GM12878 (cell line): ENCODE data around the gene PLAGL1. TPM values are rescaled to one million over a fixed set of nuclear protein-coding genes. Genes with fewer than 3 reads are reported as not detected.

Experiments used
- ATAC-seq: fragments of 200-7000 bp; cut with Tn5 transposase; 3 replicates; pipeline ENCODE4 v1.9.1; 2020; ENCODE audit warnings: mild to moderate bottlenecking, moderate library complexity
- BruUV-seq: library from RNA; stranded (reverse); fragments of 400-500 nt; replicated peaks from 2 replicates; lab custom pipeline; 2021; lab: Mats Ljungman, UMichigan
- CTCF ChIA-PET: fragments of 300-600 bp; sonication (Branson Sonifier 250); formaldehyde crosslinking; extraction: SDS; loops from one replicate; lab custom pipeline; 2021; ENCODE audit warnings: inconsistent platforms; lab: Yijun Ruan, JAX
- POLR2A ChIA-PET: fragments of 350-600 bp; formaldehyde crosslinking; extraction: SDS; loops from one replicate; lab custom pipeline; 2021; ENCODE audit warnings: inconsistent platforms; lab: Charles Lee
- RAD21 ChIA-PET: fragments of 300-600 bp; sonication (Branson Sonifier 250); formaldehyde crosslinking; loops from one replicate; lab custom pipeline; 2023; ENCODE audit warnings: antibody characterized with exemption; ENCODE audit not compliant: unreplicated experiment; lab: Charles Lee
- SMC1A ChIA-PET: fragments of 300-600 bp; sonication (Branson Sonifier 250); formaldehyde crosslinking; loops from one replicate; lab custom pipeline; 2023; ENCODE audit not compliant: unreplicated experiment, uncharacterized antibody; lab: Charles Lee
- DNase-seq: peaks from one replicate; pipeline ENCODE4 v3.0.0-alpha.2; 2011; ENCODE audit warnings: low read depth, low spot score
- FAIRE-seq: peaks from 3 replicates; lab custom pipeline; 2011; peaks lifted over from hg19 to GRCh38; lab: Jason Lieb, UNC
- H2AFZ ChIP-seq: 2 replicates; pipeline ENCODE4 v1.6.0; 2011; ENCODE audit warnings: low read depth, low read length, control low read depth; ENCODE audit not compliant: control insufficient read depth
- H3K27ac ChIP-seq: 2 replicates; pipeline ENCODE4 v1.5.1; 2011; ENCODE audit warnings: control low read depth; ENCODE audit not compliant: control insufficient read depth, insufficient read depth
- H3K27me3 ChIP-seq, 2 experiments: replicated peaks in 1 of 2; 2 replicates each; pipeline versions ENCODE4 v1.6.0 to v1.6.1; 2011; ENCODE audit warnings: low read length in 1 of 2; ENCODE audit not compliant: control insufficient read depth in 2 of 2, insufficient read depth in 2 of 2
- H3K36me3 ChIP-seq, 2 experiments: 2 replicates each; pipeline ENCODE4 v1.5.1; 2011; ENCODE audit warnings: low read length in 1 of 2; ENCODE audit not compliant: control insufficient read depth in 2 of 2, insufficient read depth in 2 of 2
- H3K4me1 ChIP-seq: 2 replicates; pipeline ENCODE4 v1.6.1; 2011; ENCODE audit warnings: mild to moderate bottlenecking, low read length, moderate library complexity, mixed read lengths; ENCODE audit not compliant: control insufficient read depth, insufficient read depth
- H3K4me2 ChIP-seq: 2 replicates; pipeline ENCODE4 v1.6.0; 2011; ENCODE audit warnings: control low read depth; ENCODE audit not compliant: control insufficient read depth, insufficient read depth
- H3K4me3 ChIP-seq: fragments of 200-600 bp; sonication (generic); 2 replicates; pipeline ENCODE4 v1.5.1; 2016
- H3K79me2 ChIP-seq: 2 replicates; pipeline ENCODE4 v1.6.0; 2011; ENCODE audit warnings: low read length; ENCODE audit not compliant: control insufficient read depth, insufficient read depth
- H3K9ac ChIP-seq: 2 replicates; pipeline ENCODE4 v1.8.0; 2011; ENCODE audit warnings: low read length, control low read depth, mixed read lengths; ENCODE audit not compliant: control insufficient read depth, insufficient read depth
- H3K9me3 ChIP-seq: replicated peaks from 3 replicates; pipeline ENCODE4 v1.5.1; 2011; ENCODE audit warnings: mild to moderate bottlenecking, low read length; ENCODE audit not compliant: control insufficient read depth, insufficient read depth
- H4K20me1 ChIP-seq: 2 replicates; pipeline ENCODE4 v1.6.0; 2011; ENCODE audit not compliant: control insufficient read depth, insufficient read depth
- BCL11A ChIP-seq: IDR thresholded peaks from 2 replicates; pipeline ENCODE4 v1.6.1; 2011; ENCODE audit warnings: low read depth, low read length
- CHD2 ChIP-seq: IDR thresholded peaks from 2 replicates; pipeline ENCODE4 v1.6.1; 2011; ENCODE audit warnings: low read depth, low read length, improper control_type of control experiment, borderline replicate concordance
- MEF2B ChIP-seq: fragments of 450-650 bp; IDR thresholded peaks from 2 replicates; pipeline ENCODE4 v1.6.1; 2018; ENCODE audit warnings: mild to moderate bottlenecking, moderate library complexity; ENCODE audit not compliant: partially characterized antibody, poor library complexity, severe bottlenecking
- NFXL1 ChIP-seq: fragments of 450-650 bp; IDR thresholded peaks from 2 replicates; pipeline ENCODE4 v1.6.1; 2017; ENCODE audit warnings: antibody characterized with exemption, mild to moderate bottlenecking, borderline replicate concordance
- NKRF ChIP-seq: fragments of 450-650 bp; conservative IDR thresholded peaks from 2 replicates; pipeline ENCODE4 v1.6.1; 2017; ENCODE audit warnings: mild to moderate bottlenecking, moderate library complexity
- POLR2A ChIP-seq: IDR thresholded peaks from 2 replicates; pipeline ENCODE4 v1.6.1; 2011; ENCODE audit warnings: low read depth, mild to moderate bottlenecking, low read length
- REST ChIP-seq: IDR thresholded peaks from 2 replicates; pipeline ENCODE4 v1.6.1; 2012; ENCODE audit warnings: mild to moderate bottlenecking, low read depth, low read length
- SKIL ChIP-seq: fragments of 450-650 bp; IDR thresholded peaks from 2 replicates; pipeline ENCODE4 v1.6.1; 2017; ENCODE audit warnings: mild to moderate bottlenecking, low read depth, inconsistent platforms; ENCODE audit not compliant: poor library complexity, severe bottlenecking
- SP1 ChIP-seq: IDR thresholded peaks from one replicate; pipeline ENCODE4 v1.6.1; 2011; ENCODE audit warnings: low read depth, low read length
- SPI1 ChIP-seq: IDR thresholded peaks from 2 replicates; pipeline ENCODE4 v1.6.1; 2011; ENCODE audit warnings: low read depth, mild to moderate bottlenecking, low read length, moderate library complexity, borderline replicate concordance; ENCODE audit not compliant: insufficient read depth
- WRNIP1 ChIP-seq: IDR thresholded peaks from 2 replicates; pipeline ENCODE4 v1.6.1; 2011; ENCODE audit warnings: low read depth, low read length, improper control_type of control experiment, borderline replicate concordance
- ZNF687 ChIP-seq: fragments of 450-650 bp; IDR thresholded peaks from 2 replicates; pipeline ENCODE4 v1.6.1; 2017; ENCODE audit warnings: mild to moderate bottlenecking, moderate library complexity
- WGBS: methylation state at CpG from one replicate; pipeline ENCODE4 v1.1.6; 2016; ENCODE audit warnings: low lambda C conversion rate; ENCODE audit not compliant: insufficient replicate concordance, insufficient coverage; ENCODE audit errors: missing lambda C conversion rate; 5-methylcytosine and 5-hydroxymethylcytosine counted together
- in situ Hi-C: fragments of 300-500 bp; cut with MboI; formaldehyde crosslinking; loops from 9 replicates; pipeline ENCODE4 v1.14.3; 2018; ENCODE audit warnings: mixed read lengths
- intact Hi-C: fragments of 100-400 bp; cut with micrococcal nuclease; formaldehyde crosslinking; loops from one replicate; pipeline ENCODE4 v1.14.2; 2022; ENCODE audit not compliant: unreplicated experiment
- polyA plus RNA-seq, 11 experiments: library from polyadenylated mRNA; depleted of rRNA in 4 of 11; unstranded in 6 of 11; stranded (reverse) in 5 of 11; fragments of >200 nt; fragmentation: Nextera tagmentation in 4 of 11; fragmentation: Illumina TruSeq in 1 of 11; extraction: Ambion mirVana in 4 of 11; extraction: Trizol in 1 of 11; gene quantifications; 1 replicate in 1 of 11; 2 replicates in 10 of 11; pipeline versions ENCODE4 v1.2.1 to v1.2.3, GENCODE V29; 2011 to 2016; ENCODE audit warnings: inconsistent platforms in 2 of 11, missing spikeins in 2 of 11, low read depth in 1 of 11
- total RNA-seq, 4 experiments: library from RNA; depleted of rRNA in 3 of 4; stranded (reverse); fragments of >200 nt in 3 of 4; fragmentation: Illumina TruSeq in 1 of 4; extraction: Trizol in 1 of 4; gene quantifications; 2 replicates each; pipeline versions ENCODE4 v1.2.1 to v1.2.3, GENCODE V29; 2013 to 2021

PLAGL1 gene
- total and polyA plus RNA-seq, 10 of the 15 experiments (the other 5 are each of a cell fraction or from before 2014, with no cell fraction given) = 2.6 to 19.1 (median 5.7) TPM

- Histone ChIP-seq H3K4me1 (no peaks in the 10 kb centered on the region), H2AFZ (no peak overlapping the region), H3K9me3 (no peaks in the 10 kb centered on the region), H3K9ac (no peak overlapping the region), H4K20me1 (no peaks in the 10 kb centered on the region), H3K4me2 (no peak overlapping the region), H3K36me3 (no peaks in the 10 kb centered on the region; a peak in 1 of 4 replicates), H3K79me2 (no peaks in the 10 kb centered on the region), H3K27me3 (no peaks in the 10 kb centered on the region), H3K27ac (no peak overlapping the region), H3K4me3 (no peak overlapping the region)
- DNase-seq (no peak), ATAC-seq (no peak), FAIRE-seq (no peak)
- intact Hi-C loops (no loop called here), in situ Hi-C loops (loop anchor here (10.0 kb wide), 1 partner anchor 275 kb away; no protein-coding TSS in a partner anchor)
- ChIA-PET CTCF (interaction anchor here (0.6 to 4.6 kb wide), 2 partner anchors 11 to 373 kb away, joined by 3 to 35 read pairs; no protein-coding TSS in a partner anchor), RAD21 (interaction anchor here (2.0 kb wide), 1 partner anchor 10 kb away, joined by 5 read pairs; no protein-coding TSS in a partner anchor), SMC1A (interaction anchor here (1.0 kb wide), 1 partner anchor 10 kb away, joined by 5 read pairs; no protein-coding TSS in a partner anchor), POLR2A (no interaction called here)
- WGBS = 42% methylated on average over 1 of the region's 1 CpG
- no TSS peak for BruUV-seq
- TF ChIP-seq REST = no peak
- no peak for TF ChIP-seq POLR2A
- TF ChIP-seq SP1 = no peak
- TF ChIP-seq BCL11A = no peak
- TF ChIP-seq NKRF = no peak
- TF ChIP-seq WRNIP1 = no peak
- no peak for TF ChIP-seq MEF2B
- no peak for TF ChIP-seq SPI1
- TF ChIP-seq ZNF687 = no peak
- TF ChIP-seq CHD2 = no peak
- TF ChIP-seq NFXL1 = no peak
- no peak for TF ChIP-seq SKIL
These were observed 58.5 kb downstream of the PLAGL1 start for GRCh38 chr6:143949535-143949934.
